GM21515 (cell line): ENCODE data around the gene ZNF521.

Experiments used
- ATAC-seq: cut with Tn5 transposase; IDR thresholded peaks from one replicate; pipeline ENCODE4 v1.9.1; 2021; ENCODE audit not compliant: unreplicated experiment

ZNF521 gene

DNA sequence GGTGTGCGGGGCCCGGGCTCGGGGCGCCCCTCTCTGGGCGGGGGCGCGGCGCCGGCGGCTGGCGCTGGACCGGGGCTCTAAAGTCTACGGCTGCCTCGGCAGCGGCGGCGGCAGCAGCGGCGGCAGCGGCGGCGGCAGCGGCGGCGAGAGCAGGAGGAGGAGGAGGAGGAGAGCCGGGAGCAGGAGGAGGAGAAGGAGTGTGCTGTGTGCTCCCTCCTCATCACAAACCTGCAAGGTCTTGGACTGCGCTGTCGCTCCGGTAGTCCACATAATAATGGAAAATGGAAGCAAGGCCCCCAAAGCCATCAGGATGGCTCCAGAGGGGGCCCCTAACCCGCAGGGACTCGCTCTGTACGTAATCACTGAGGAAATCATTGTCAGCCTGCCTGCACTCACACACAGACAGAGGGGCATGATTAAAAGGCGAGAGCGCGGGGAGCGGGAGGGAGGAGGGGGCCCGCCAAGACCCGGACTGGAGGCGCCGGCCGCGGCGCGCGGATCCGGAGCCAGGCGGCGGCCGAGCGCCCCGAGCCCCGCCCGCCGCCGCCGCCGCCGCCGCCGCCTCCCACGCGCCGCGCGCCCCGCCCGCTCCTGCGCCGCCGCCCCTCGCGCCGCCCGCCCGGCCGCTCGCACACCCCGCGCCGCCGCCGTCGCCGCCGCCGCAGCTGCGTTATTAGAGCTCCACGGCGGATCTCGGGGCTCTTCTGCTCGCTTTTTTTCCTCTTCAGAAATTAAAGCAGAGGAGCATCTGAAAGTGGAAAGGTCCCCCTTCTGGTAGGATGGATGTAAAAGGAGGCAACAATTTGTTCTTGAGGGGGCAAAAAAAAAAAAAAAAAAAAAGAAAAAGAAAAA, at the start of gene ZNF521:
Gene ZNF521, minus strand, starts transcription at position 390 of the 852 bp plus-strand sequence. CDS start 1,220 bp downstream, outside the sequence.
- peak; percentile 63 for ATAC-seq

DNA sequence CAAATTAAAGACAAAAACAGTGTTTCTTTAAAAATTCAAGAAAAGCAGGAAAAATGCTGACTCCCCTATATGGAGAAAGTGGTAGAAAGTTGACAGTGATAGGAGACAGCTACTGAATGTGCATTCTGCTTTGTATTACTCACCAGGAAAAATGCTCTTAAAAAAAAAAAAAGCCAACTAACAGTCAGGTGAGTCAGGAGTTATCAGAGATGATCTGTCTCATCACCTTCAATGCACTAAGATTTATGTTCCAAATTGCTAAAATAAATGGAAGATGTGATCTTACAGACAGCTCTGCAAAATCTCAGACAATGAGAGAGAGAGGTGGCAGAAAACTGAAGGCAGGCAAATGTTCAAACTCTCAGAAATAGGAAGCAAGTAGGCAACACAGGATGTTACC, 47.6 kb upstream of the ZNF521 start:
- no peak for ATAC-seq

DNA sequence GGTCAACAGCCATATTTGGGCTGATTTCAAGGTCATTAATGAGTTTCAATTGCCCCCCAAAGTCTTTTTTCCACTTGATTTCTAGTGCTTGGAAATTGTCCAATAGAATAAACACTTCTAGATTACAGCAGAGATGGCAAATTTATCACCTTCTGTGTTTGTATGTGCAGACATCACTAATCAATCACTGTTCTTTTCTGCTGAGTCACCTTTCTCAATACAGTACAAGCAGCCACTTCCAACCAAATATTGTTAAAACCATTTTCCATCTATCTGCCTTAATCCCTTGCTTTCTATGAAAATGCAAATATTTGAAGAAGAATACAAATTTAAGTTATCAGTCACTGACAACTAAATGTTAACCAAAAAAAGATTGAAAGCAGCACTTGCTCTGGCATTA, 40.2 kb upstream of the ZNF521 start:
- no peak for ATAC-seq

DNA sequence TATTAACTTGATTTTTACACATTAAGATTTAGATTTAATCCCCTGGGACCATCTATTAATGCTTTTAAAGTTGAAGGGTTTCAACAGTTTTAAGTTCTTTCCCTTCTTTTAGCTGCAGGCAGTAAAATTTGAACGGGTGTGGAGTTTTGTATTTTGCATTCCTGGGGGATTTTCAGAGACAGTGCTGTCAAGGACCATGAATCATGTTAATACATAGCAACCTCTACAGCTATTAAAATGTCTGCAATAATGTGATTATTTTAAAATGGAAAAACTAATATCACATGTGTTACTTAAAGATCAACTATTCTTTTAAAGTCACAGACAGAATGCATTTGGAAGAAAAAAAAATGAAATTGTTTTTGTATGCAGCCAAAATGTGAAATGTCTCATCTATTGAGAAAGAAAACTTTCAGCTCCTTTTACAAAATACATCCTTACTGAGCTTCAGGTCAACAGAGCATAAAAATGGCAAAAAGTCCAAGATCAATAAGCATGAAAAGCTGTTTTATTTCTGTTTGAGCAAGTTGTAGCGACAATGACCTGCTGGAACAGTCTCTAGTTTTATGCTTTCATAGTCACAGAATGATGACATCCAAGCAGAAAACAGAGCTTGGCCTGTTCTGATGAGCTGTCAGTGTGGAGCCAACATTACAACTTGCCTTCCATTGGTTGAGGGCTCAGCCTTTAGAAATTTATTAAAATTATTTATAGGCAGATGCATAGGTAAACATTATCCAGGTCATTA, 21.6 kb upstream of the ZNF521 start:
- no peak for ATAC-seq

DNA sequence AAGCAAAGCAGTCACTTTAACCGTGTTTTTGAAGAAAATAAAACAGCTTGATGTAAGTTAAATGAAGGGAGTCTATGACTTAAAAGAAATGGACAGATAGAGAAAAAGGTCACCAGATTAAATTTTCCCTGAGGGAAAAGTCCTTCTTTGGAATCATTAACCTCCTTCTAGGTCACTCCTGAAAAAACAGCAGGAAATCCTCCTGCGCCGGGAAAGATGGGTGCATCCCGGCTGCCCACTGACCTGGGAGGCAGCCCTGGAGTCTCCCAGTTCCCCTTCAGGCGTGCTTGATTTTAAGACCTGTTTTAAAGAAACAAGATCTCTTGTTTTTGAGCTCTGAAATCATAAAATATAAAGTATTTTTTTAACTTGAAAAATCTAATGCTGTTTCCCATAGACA, 18.4 kb upstream of the ZNF521 start:
- ATAC-seq: no peak

DNA sequence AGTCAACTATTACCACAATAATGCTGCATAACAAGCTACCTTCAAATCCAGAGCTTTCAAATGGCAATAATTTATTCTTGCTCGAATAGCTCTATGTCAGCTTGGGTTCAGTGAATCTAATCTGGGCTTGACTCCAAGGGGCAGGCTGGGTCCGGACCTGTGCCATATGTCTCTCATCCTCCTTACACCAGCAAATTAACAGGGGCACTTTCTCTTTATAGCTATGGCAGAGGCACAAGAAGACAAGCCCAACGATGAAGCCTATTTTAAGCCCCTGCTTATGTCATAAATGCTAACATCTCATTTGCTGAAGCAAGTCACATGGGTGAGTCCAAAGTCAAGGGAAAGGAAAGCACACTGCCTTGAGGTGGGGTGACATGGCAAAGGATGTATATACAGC, 13.3 kb upstream of the ZNF521 start:
- no peak for ATAC-seq

DNA sequence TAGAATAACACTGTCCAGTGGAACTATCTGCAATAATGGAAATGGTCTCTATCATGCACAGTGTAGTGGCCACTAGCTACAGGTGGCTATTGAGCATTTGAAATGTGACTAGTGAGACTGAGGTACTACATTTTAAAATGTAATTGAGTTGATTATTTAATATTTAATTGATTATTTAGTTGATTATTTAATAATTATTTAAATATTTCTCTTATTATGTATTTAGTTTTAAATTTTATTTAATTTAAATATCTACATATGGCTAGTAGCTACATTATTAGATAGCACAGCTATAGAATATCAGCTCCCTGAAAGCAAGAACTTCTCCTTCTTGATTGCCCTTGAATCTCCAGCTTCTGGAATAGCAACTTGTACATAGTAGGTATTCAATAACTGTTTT, 12.8 kb upstream of the ZNF521 start:
- no peak for ATAC-seq

DNA sequence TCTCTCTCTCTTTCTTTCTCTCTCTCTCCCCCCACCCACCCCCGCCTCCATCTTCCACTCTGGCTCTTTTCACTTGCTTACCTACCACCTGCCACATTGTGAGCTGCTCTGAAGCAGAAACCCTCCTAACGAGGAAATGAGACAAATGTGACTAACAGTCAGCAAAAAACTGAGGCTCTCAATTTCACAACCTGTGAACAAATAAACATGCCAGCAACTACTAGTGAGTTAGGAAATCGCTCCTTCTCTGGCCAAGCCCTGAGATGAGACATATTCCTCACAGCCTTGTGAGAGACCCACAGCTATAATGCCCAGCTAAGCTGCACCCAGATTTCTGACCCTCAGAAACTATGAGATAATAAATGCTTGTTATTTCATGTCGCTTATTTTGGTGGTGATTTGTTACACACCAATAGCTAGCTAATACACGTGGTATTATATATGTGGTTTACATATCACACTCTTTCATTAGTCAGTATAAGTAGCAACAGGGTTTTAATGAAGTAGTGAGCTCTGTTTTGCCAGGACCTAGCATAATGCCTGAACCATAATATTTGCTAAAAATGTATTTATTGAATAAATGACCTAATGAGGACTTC, 8.4 kb upstream of the ZNF521 start:
- no peak for ATAC-seq

DNA sequence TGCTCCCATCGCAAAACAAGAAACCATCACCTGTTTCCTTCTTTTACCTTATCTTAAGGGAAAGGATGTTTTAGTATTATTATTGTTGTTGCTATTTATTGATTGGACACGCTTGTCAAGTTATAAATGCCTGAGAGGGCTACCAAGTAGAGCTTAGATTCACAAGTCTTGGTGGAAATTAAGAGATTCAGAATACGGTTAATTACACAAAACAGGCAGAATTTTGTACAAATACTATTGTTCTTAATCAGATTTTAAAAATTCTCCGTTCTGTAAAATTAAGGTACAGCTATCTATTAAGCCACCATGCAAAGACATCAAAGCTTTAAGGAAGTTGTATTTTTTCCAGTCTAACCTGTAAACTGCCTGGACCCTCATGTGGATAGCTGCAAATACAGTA, 1.1 kb upstream of the ZNF521 start:
- no peak for ATAC-seq

DNA sequence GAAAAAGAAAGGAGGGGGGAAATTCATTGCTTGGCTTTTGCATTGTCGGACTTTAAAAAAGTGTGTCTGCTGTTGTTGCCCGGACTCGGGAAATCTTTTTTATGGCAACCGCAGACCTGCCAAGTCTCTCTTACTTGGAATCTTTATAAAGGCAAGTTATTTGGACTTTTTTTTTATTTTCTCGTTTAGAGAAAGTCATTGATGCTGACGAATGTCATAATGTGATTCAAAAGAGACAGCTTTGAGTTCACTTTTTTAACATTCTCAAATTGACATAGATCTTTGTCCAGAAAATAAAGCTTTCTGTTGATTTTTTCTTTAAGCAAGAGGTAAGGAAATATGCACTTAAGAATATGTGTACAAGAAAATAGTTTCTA, 651 bp upstream of the ZNF521 start:
- ATAC-seq: no peak

DNA sequence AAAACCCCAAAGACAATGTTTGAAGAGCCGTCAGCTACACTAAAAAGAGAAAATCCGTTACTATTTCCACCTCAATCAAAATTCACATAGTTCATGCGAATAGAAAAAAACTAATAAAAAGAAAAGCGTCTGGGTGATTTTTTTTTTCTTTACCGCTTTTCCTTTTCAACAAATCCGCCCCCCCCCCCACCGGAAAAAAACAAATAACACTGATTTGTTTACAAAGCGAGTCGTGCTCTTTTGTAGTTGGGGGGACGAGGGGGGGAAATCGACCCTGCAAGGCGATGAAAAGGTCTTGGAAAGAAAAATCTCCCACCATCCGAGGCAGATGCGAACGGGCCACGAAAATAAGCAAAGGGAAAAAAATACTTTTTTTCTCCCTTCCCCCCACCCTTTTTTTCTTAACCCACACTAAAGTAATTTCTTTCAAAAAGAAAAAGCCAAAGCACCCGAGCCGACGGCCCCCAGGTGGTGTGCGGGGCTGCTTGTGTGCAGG, 638 bp downstream of the ZNF521 start:
- no peak for ATAC-seq

DNA sequence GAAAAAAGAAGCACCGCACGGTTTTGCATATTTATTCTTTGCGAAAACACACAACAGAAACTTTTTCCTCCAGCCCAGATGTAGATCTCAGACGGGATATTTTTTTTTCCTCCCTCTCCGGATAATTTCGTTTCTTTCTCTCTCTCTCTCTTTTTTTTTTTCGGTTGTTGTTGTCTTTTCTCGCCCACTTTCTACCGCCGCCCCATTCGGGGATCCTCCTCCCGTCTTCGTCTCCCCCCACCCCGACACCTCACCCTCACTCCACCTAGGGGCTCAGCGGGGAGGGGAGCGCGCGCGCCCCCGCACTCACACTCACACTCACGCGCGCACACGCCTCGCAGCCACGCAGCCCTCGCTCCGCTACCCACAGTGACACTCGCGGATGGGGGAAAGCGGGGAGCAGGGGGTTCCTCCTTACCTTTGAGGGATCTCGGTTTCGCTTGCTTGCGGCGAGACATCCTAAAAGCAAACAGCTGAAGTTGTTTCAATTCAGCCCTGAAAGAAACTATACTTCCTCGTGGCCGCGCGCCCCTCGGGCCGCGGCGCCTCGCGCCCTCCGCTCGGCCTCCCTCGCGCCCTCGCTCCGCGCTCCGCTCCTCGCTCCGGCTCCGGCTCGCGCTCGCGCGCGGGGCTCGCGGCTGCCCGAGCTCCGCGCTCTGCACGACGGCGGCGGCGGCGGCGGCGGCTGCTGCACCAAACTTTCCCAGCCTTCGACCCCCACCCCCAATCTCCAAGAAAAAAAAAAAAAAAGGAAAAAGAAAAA, 1.3 kb downstream of the ZNF521 start:
- ATAC-seq: peak; percentile 54

DNA sequence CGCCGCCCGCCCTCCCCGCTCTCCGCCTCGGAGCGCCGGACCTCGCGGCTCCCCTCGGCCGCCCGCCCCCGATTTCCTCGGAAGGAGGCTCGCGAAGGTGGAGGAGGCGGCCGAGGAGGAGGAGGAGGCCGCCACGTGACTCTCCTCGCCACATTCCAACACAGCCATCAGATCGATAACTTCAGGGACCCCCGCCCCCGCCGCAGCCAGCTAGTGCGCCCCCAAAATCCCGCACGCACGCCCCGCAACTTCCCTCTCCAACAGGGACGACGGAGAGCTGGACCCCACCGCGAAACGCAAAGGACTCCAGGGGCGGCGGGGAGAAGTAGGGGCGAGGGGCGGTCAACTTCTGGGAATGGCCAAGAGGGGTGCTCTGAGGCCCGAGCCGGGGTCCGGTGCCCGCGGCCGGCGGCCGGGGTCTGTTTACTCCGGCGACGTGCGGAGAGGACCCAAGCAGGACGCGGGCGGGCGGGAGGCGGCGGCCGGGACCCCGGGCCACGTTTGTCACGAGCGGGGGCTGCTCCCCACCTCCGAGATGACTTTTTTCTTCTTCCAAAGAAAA, 2.0 kb downstream of the ZNF521 start:
- no peak for ATAC-seq

DNA sequence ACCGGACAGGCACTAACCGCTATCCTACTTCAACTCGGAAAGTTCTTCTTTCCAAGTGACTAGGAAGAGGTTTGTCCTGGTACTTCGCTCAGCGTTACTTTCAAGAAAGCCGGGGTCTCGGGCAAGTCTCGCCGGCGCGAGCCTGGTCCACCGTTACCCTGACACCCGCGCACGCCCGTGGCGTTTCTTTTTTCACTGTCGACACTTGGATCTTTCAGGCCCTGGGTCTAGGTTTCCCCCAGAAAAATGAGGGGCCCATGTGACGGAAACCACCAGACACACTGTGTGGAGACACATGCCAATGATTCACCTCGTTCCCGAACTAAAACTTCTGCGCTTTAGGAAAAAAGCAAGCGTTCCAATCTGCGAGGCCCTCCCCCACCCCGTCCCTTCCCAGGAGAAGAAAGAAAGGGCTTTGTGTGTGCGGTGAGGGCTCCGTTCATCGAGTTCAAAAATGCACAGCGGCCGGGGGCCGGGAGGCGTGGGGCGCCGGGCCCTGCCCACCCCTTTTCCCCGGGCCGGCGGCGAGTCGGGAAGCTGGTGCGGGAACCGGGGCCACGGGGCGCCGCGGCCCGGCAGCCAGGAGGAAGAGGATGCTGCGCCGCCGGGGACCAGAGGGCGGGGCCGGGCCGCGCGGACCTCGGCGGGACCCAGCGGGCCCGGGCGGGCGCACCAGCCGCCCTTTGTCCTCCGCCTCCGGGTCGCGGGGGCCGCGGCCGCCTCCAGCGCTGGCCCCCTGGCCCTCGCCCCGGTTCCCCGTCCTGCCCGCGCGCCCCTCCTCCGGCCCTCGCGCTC, 2.6 kb downstream of the ZNF521 start:
- ATAC-seq: no peak

DNA sequence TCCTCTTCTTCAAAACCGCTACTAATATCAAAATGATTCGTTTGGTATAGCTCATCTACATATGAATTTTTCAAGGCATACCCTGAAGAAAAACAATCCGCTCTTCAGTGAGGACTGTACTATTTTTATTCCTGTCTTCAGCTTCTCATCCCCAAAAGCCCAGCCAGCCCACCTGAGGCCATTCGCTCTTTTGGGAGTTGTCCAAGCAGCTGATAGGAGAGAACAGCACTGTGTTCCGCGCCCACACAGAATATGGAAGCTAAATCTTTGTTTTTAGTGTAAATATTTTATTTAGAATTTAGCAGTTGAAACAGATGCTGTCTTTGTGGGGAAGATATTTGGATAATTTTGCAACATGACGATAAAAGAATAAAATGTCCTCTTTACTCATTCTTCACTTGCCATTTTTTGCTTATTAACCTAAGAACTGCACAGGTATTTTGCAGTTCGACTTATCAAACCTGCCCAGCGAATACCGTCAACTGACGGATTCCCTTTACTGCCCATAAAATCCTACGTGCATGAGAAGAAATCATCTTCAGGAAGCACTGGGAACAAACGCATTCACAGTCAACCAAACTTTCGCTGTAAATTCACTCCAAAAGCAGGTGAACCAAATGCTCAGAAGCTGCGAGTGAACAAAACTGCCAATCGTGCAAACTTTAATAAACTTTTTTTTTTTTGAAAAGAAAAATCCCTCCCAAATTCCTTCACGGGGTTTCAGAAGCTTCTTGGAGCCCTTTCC, 3.4 kb downstream of the ZNF521 start:
- no peak for ATAC-seq

DNA sequence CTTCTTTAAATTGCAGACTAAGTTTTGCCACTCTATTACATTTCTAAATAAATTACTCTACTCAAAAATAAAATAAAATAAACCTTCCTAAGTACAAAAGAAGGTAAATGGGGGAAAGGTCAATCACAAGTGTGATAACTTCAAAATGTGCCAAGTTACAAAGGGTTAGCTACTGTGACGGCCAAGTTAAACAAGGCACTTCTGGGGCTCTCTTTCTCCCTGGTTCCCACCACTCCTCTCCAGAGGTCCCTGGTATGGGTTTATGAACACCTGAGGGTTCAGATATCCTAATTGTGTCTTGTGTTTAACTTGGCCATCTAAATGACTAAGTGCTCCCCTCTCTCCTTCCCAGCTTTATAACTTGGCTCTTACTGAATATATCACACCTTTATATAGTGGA, 5.4 kb downstream of the ZNF521 start:
- no peak for ATAC-seq

DNA sequence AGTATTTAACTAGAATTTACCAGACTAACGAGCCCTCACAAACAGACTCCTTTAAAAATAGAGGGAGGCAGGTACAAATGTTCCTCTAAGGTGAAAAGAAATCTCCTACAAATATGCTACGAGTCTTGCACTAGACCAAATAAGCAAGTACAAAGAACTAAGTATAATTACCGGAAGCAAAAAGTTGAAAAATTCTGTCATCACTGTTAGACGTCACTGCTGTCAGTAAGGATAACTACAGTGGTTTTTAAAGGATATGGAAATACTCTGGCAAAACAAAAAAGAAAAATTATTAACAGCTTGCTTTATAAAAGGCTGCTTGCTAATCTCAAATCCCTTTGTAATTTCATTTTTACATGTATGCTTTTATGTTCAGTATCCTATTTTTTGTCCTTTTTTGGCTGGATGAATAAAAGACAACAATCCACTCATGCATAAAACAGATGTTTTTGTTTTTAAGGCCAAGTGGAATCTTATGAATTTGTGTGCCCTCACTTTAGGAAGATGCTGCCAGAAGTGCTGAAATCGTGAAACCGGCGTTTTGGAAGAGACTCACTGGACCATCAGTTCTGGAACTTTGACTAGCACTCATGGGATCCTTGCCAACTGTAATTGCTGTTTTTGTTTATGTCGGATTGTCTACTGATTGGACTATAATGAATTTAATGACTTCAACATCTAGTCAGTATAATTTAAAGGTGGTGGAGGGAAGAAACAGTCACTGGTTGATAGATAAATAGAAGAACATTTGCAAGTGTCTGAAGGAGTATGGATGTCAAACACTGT, 6.7 kb downstream of the ZNF521 start:
- ATAC-seq: no peak

DNA sequence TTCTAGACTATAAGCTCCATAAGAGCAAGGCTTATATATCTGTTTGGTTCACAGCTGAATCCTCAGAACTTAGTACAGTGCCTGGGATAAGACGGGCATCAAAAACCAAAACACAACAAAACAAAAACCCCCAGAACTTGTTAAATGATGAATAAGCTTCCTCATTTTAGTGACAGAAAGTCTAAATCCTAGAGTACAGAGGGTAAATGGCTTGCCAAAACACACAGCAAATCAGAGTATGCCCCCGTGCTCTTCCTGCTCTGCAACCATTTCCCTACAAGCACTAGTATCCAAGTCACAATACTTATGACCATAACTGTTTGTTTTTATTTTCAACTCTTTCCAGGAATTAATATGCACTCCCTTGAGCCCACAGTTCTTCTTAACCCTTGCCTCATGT, 10.1 kb downstream of the ZNF521 start:
- ATAC-seq: no peak
